AG08396 (cell line): Measurements from ENCODE around the gene RASD1.
A peak's percentile ranks its signal among the peaks of the same experiment; 100 is the strongest.
"Not testable (repeated sequence)": the region's sequence is repeated elsewhere in the genome, so short reads cannot be mapped to it uniquely, and the experiment has no call there.

Experiments
- DNase-seq: peaks from one replicate; pipeline ENCODE4 v3.0.0; 2012; ENCODE audit warnings: low spot score, mixed read lengths

The RASD1 gene

GRCh38 chr17:17469358-17469757, 26.8 kb downstream of the RASD1 start:
- DNase-seq = no peak

- no peak for DNase-seq
These were observed 27.8 kb downstream of the RASD1 start for GRCh38 chr17:17468217-17469010.

- no peak for DNase-seq
These were observed 28.5 kb downstream of the RASD1 start for GRCh38 chr17:17467720-17468119.

GRCh38 chr17:17467016-17467415, 29.2 kb downstream of the RASD1 start:
- DNase-seq = no peak

- DNase-seq = no peak
These were observed 29.7 kb downstream of the RASD1 start for GRCh38 chr17:17466511-17466910.

- not testable (repeated sequence) for DNase-seq
These were observed 30.3 kb downstream of the RASD1 start for GRCh38 chr17:17465878-17466277.

GRCh38 chr17:17463821-17464220, 32.4 kb downstream of the RASD1 start:
- DNase-seq = no peak

- no peak for DNase-seq
These were observed 34.0 kb downstream of the RASD1 start for GRCh38 chr17:17462048-17462824.

- DNase-seq = no peak
These were observed 36.2 kb downstream of the RASD1 start for GRCh38 chr17:17460038-17460437.

- DNase-seq = no peak
These were observed 38.5 kb downstream of the RASD1 start for GRCh38 chr17:17457680-17458079.

GRCh38 chr17:17456251-17456650, 39.9 kb downstream of the RASD1 start:
- no peak for DNase-seq

GRCh38 chr17:17455173-17455572, 41.0 kb downstream of the RASD1 start:
- DNase-seq = no peak

GRCh38 chr17:17454700-17455099, 41.5 kb downstream of the RASD1 start:
- not testable (repeated sequence) for DNase-seq

GRCh38 chr17:17454276-17454675, 41.9 kb downstream of the RASD1 start:
- no peak for DNase-seq

GRCh38 chr17:17453088-17453487, 43.1 kb downstream of the RASD1 start:
- no peak for DNase-seq

- no peak for DNase-seq
These were observed 47.5 kb downstream of the RASD1 start for GRCh38 chr17:17448723-17449122.

- no peak for DNase-seq
These were observed 48.1 kb downstream of the RASD1 start for GRCh38 chr17:17448076-17448475.

GRCh38 chr17:17447264-17447663, 48.9 kb downstream of the RASD1 start:
- DNase-seq = no peak

- no peak for DNase-seq
These were observed 49.5 kb downstream of the RASD1 start for GRCh38 chr17:17446666-17447155.

- peak; percentile 88 for DNase-seq
These were observed 50.1 kb downstream of the RASD1 start for GRCh38 chr17:17445925-17446665.

GRCh38 chr17:17445296-17445924, 50.8 kb downstream of the RASD1 start:
- no peak for DNase-seq
